Measurements from ENCODE around the gene MRGPRF.

GRCh38 chr11:69034123-69034867, 21.2 kb upstream of the MRGPRF start:
- no peak for TF ChIP-seq POLR2A (IDR thresholded peaks at IDR 0.05)
- no peak for TF ChIP-seq CTCF (IDR thresholded peaks at IDR 0.05)
- TF ChIP-seq POLR2AphosphoS5 (IDR thresholded peaks at IDR 0.05) = no peak
- TF ChIP-seq EP300 (IDR thresholded peaks at IDR 0.05; ENCODE audit: low read depth) = no peak
